T-cell (primary cell): ENCODE measurements around the gene IFIT2. TPM values are rescaled to one million over a fixed set of nuclear protein-coding genes. Genes with fewer than 3 reads are reported as not detected.
"Not testable (repeated sequence)": the region's sequence is repeated elsewhere in the genome, so short reads cannot be mapped to it uniquely, and the experiment has no call there.

ENCODE experiments used
- ATAC-seq, 4 experiments: fragments of 200-7000 bp in 3 of 4; fragments of 150-1000 bp in 1 of 4; cut with Tn5 transposase; replicated peaks in 1 of 4; 1 replicate in 3 of 4; 2 replicates in 1 of 4; pipeline ENCODE4 v1.10.0; 2021; ENCODE audit warnings: moderate library complexity in 3 of 4, mild to moderate bottlenecking in 2 of 4, moderate number of reproducible peaks in 1 of 4
- CTCF ChIA-PET, 2 donors: fragments of 300-600 bp; sonication (Branson Sonifier 250); formaldehyde crosslinking; loops; one replicate each; lab custom pipeline; 2022; ENCODE audit warnings: antibody characterized with exemption in 2 of 2; lab: Charles Lee
- POLR2A ChIA-PET, 2 donors: fragments of 300-600 bp; sonication (Branson Sonifier 250); formaldehyde crosslinking; loops; one replicate each; lab custom pipeline; 2022; ENCODE audit warnings: antibody characterized with exemption in 2 of 2; lab: Charles Lee
- DNase-seq, 35 experiments: peaks; one replicate each; pipeline versions ENCODE4 v3.0.0 to v3.0.0-alpha.2; 2013 to 2023
- H3K27ac ChIP-seq: one replicate; pipeline ENCODE4 v1.5.1; 2013; ENCODE audit warnings: low read length
- H3K27me3 ChIP-seq, 2 experiments: replicated peaks in 1 of 2; 1 replicate in 1 of 2; 2 replicates in 1 of 2; pipeline versions ENCODE4 v1.6.1 to v1.7.0; 2013; ENCODE audit warnings: low read length in 1 of 2, mixed read lengths in 1 of 2; ENCODE audit not compliant: control insufficient read depth in 2 of 2, insufficient read depth in 2 of 2; ENCODE audit errors: extremely low read depth in 1 of 2
- H3K36me3 ChIP-seq, 2 donors: 1 replicate in 1 of 2; 2 replicates in 1 of 2; pipeline versions ENCODE4 v1.6.1 to v1.7.0; 2013; ENCODE audit warnings: low read length in 1 of 2; ENCODE audit not compliant: control insufficient read depth in 2 of 2, insufficient read depth in 1 of 2; ENCODE audit errors: extremely low read depth in 1 of 2
- H3K4me1 ChIP-seq, 2 experiments: 1 replicate in 1 of 2; 2 replicates in 1 of 2; pipeline versions ENCODE4 v1.6.1 to v1.7.0; 2013; ENCODE audit warnings: low read length in 2 of 2, mixed read lengths in 1 of 2; ENCODE audit not compliant: insufficient read depth in 2 of 2, control insufficient read depth in 1 of 2; ENCODE audit errors: extremely low read depth in 1 of 2
- H3K4me3 ChIP-seq, 2 donors: 1 replicate in 1 of 2; 2 replicates in 1 of 2; pipeline versions ENCODE4 v1.5.1 to v1.7.0; 2013; ENCODE audit warnings: mild to moderate bottlenecking in 2 of 2, low read length in 1 of 2, moderate library complexity in 1 of 2; ENCODE audit not compliant: control insufficient read depth in 1 of 2; ENCODE audit errors: extremely low read depth in 1 of 2
- H3K9me3 ChIP-seq: 2 replicates; pipeline ENCODE4 v1.7.0; 2013
- H3K27ac Mint-ChIP-seq, 2 donors: one replicate each; pipeline ENCODE4 v1.8.0; 2020 to 2021; ENCODE audit warnings: mild to moderate bottlenecking in 2 of 2, mixed read lengths in 2 of 2
- H3K27me3 Mint-ChIP-seq, 2 donors: one replicate each; pipeline ENCODE4 v1.8.0; 2021 to 2022; ENCODE audit warnings: mixed read lengths in 2 of 2
- H3K36me3 Mint-ChIP-seq: one replicate; pipeline ENCODE4 v1.8.0; 2021; ENCODE audit warnings: mixed read lengths
- H3K4me1 Mint-ChIP-seq, 3 donors: one replicate each; pipeline ENCODE4 v1.8.0; 2020 to 2022; ENCODE audit warnings: mixed read lengths in 3 of 3, mild to moderate bottlenecking in 1 of 3
- H3K4me3 Mint-ChIP-seq, 3 donors: one replicate each; pipeline ENCODE4 v1.8.0; 2020 to 2022; ENCODE audit warnings: mild to moderate bottlenecking in 3 of 3, mixed read lengths in 3 of 3, moderate library complexity in 3 of 3
- H3K9me3 Mint-ChIP-seq, 3 donors: one replicate each; pipeline ENCODE4 v1.8.0; 2020 to 2022; ENCODE audit warnings: mixed read lengths in 3 of 3
- WGBS: methylation state at CpG from one replicate; pipeline ENCODE4 v1.1.5; 2013; ENCODE audit warnings: missing lambda C conversion rate; ENCODE audit not compliant: insufficient coverage; 5-methylcytosine and 5-hydroxymethylcytosine counted together
- total RNA-seq, 35 experiments: library from RNA in 6 of 35; stranded (reverse) in 6 of 35; fragments of 120-200 nt in 1 of 35; gene quantifications; one replicate each; pipeline versions ENCODE4 v1.2.1 to v1.2.4 and lab custom pipeline; 2013 to 2026

The IFIT2 gene, protein sequence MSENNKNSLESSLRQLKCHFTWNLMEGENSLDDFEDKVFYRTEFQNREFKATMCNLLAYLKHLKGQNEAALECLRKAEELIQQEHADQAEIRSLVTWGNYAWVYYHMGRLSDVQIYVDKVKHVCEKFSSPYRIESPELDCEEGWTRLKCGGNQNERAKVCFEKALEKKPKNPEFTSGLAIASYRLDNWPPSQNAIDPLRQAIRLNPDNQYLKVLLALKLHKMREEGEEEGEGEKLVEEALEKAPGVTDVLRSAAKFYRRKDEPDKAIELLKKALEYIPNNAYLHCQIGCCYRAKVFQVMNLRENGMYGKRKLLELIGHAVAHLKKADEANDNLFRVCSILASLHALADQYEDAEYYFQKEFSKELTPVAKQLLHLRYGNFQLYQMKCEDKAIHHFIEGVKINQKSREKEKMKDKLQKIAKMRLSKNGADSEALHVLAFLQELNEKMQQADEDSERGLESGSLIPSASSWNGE
- total RNA-seq (10 to 100 TPM in 1 of 5 donors, 1 to 10 TPM in 4; 6.4 to 13.9 (median 6.8) TPM), total RNA-seq (lab: John Stamatoyannopoulos, UW) (6.6 to 246 (median 54.8) reads per million in 29 experiments)
- total RNA-seq (2013): 8.4 TPM

DNA sequence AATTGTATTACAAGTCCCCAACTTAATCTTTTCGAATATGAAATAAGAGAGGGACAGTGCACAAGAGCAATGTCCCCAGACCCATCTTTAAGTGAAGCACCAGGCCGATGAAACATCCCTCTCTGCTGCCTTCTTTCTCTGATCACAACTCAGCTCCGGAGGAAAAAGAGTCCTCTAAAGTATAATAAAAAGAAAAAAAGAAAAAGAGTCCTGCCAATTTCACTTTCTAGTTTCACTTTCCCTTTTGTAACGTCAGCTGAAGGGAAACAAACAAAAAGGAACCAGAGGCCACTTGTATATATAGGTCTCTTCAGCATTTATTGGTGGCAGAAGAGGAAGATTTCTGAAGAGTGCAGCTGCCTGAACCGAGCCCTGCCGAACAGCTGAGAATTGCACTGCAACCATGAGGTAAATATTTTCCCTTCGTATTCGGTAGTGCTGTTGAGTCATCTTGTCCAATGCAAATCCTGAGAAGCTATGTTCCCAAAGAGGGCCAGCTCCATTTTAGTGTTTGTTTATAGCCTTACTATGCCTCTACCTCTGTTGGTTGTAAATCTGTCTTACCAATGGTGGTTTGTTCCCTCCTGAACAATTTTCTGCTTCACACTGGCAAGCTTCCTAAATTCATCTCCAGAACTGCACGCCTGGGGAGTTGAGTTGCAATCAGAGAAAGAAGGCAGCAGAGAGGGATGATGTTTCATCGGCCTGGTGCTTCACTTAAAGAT, at the start of gene IFIT2:
IFIT2 (plus strand) TSS at position 326 of the 725 bp plus-strand sequence; CDS start at position 404, 78 bp downstream.
- Histone ChIP-seq H3K4me3 (peak within 1 kb of the TSS; percentile 64 to 83), H3K4me1 (peaks cover 22% of the 10 kb centered on the region in 2 experiments), H3K27ac (peak within 1 kb of the TSS; percentile 90), H3K27me3 (no peaks in the 10 kb centered on the region), H3K9me3 (no peaks in the 10 kb centered on the region), H3K36me3 (peaks cover 6 to 13% of the 10 kb centered on the region in 2 donors)
- H3K36me3 Mint-ChIP-seq: peaks cover 40% of the 10 kb centered on the region
- peaks cover 32 to 54% (median 40%) of the 10 kb centered on the region in 3 donors for H3K4me1 Mint-ChIP-seq
- WGBS: 6% methylated on average over 3 of the region's 10 CpGs
- no peaks in the 10 kb centered on the region for H3K27me3 Mint-ChIP-seq
- peaks cover 12 to 13% (median 13%) of the 10 kb centered on the region in 3 donors for H3K9me3 Mint-ChIP-seq
- ChIA-PET POLR2A (interaction anchor here (0.5 to 2.2 kb wide), 10 partner anchors 13 to 1862 kb away, joined by 3 to 10 read pairs (median 4); partner anchors contain the start of genes IFIT1 (in 1 of the 2) and IFIT3 (in 1 of the 2)), CTCF (interaction anchor here (0.6 to 1.9 kb wide), 12 partner anchors 26 to 1650 kb away, joined by 3 to 15 read pairs (median 4); partner anchors contain the start of genes IFIT1 (in 1 of the 2), IFIT3 (in 1 of the 2), IFIT5 (in 1 of the 2) and LIPA (in 1 of the 2))
- peak within 1 kb of the TSS; percentile 85 to 96 (median 88) for H3K4me3 Mint-ChIP-seq
- DNase-seq: peak in 26 of 35 experiments; percentile 4 to 76 (median 23)
- peak within 1 kb of the TSS; percentile 98 to 99 for H3K27ac Mint-ChIP-seq
- peak; percentile 72 to 79 (median 73) for ATAC-seq

GRCh38 chr10:89252225-89252585, 49.6 kb upstream of the IFIT2 start:
- ChIA-PET POLR2A (interaction anchor here (0.6 to 2.0 kb wide), 6 partner anchors 35 to 602 kb away, joined by 3 to 6 read pairs (median 4); partner anchors contain the start of genes IFIT1 (in 1 of the 2) and IFIT5 (in 1 of the 2)), CTCF (interaction anchor here in 1 of 2 donors (0.6 to 2.4 kb wide), 13 partner anchors 34 to 1995 kb away, joined by 3 to 15 read pairs (median 4); partner anchors contain the start of genes IFIT1, IFIT3 and IFIT5)
- Mint-ChIP-seq H3K36me3 (peaks cover 3% of the 10 kb centered on the region), H3K9me3 (peaks cover 0 to 4% (median 0%) of the 10 kb centered on the region in 3 donors), H3K27ac (peak overlapping the region; percentile 28 to 39), H3K4me3 (peak overlapping the region in 1 of 3 donors; percentile 73), H3K4me1 (peaks cover 23 to 25% (median 23%) of the 10 kb centered on the region in 3 donors), H3K27me3 (no peaks in the 10 kb centered on the region)
- no CpG with 5 or more reads among the region's 2 CpGs for WGBS
- Histone ChIP-seq H3K9me3 (no peaks in the 10 kb centered on the region), H3K27me3 (no peaks in the 10 kb centered on the region), H3K4me3 (peak overlapping the region in 1 of 2 donors; percentile 89), H3K27ac (peak overlapping the region; percentile 71), H3K36me3 (no peaks in the 10 kb centered on the region), H3K4me1 (peaks cover 7 to 14% of the 10 kb centered on the region in 2 experiments)
- ATAC-seq (no peak), DNase-seq (no peak)

GRCh38 chr10:89255091-89255579, 46.7 kb upstream of the IFIT2 start:
- ATAC-seq, H3K4me3 Mint-ChIP-seq, CTCF ChIA-PET, H3K27ac Mint-ChIP-seq, H3K27me3 Mint-ChIP-seq, H3K36me3 Mint-ChIP-seq, H3K9me3 ChIP-seq, DNase-seq, POLR2A ChIA-PET, H3K27ac ChIP-seq, H3K4me3 ChIP-seq, H3K27me3 ChIP-seq, H3K9me3 Mint-ChIP-seq, H3K36me3 ChIP-seq: not testable (repeated sequence)
- H3K4me1 ChIP-seq: peaks cover 7 to 14% of the 10 kb centered on the region in 2 experiments
- H3K4me1 Mint-ChIP-seq: peaks cover 11 to 12% (median 11%) of the 10 kb centered on the region in 3 donors
- no CpG with 5 or more reads among the region's 2 CpGs for WGBS

- H3K9me3 ChIP-seq: no peaks in the 10 kb centered on the region
- Mint-ChIP-seq H3K4me1 (peaks cover 5 to 9% (median 7%) of the 10 kb centered on the region in 3 donors), H3K27me3 (no peaks in the 10 kb centered on the region), H3K9me3 (peaks cover 0 to 4% (median 0%) of the 10 kb centered on the region in 3 donors), H3K4me3 (no peak overlapping the region), H3K27ac (no peak overlapping the region), H3K36me3 (peaks cover 3% of the 10 kb centered on the region)
- no peak for ATAC-seq
- no peaks in the 10 kb centered on the region for H3K27me3 ChIP-seq
- H3K27ac ChIP-seq: no peak overlapping the region
- no peak overlapping the region for H3K4me3 ChIP-seq
- CTCF ChIA-PET: interaction anchor here in 1 of 2 donors (0.5 to 0.9 kb wide), 2 partner anchors 131 to 316 kb away, joined by 3 read pairs; no protein-coding TSS in a partner anchor
- H3K4me1 ChIP-seq: peaks cover 3 to 18% of the 10 kb centered on the region in 2 experiments
- no peaks in the 10 kb centered on the region for H3K36me3 ChIP-seq
- no peak for DNase-seq
- POLR2A ChIA-PET: interaction anchor here in 1 of 2 donors (0.6 kb wide), 1 partner anchor 281 kb away, joined by 4 read pairs; no protein-coding TSS in a partner anchor
These were observed 46.1 kb upstream of the IFIT2 start for GRCh38 chr10:89255793-89256192.

- POLR2A ChIA-PET: interaction anchor here (0.5 to 0.6 kb wide), 2 partner anchors 136 to 281 kb away, joined by 4 to 5 read pairs; partner anchors contain the start of gene IFIT1 (in 1 of the 2)
- peaks cover 0 to 4% (median 3%) of the 10 kb centered on the region in 3 donors for H3K4me1 Mint-ChIP-seq
- no peak overlapping the region for H3K27ac ChIP-seq
- WGBS: 71% methylated on average over 2 of the region's 3 CpGs
- no peaks in the 10 kb centered on the region for H3K27me3 Mint-ChIP-seq
- H3K27ac Mint-ChIP-seq: no peak overlapping the region
- ATAC-seq (no peak), DNase-seq (no peak)
- no peaks in the 10 kb centered on the region for H3K9me3 ChIP-seq
- CTCF ChIA-PET: interaction anchor here in 1 of 2 donors (0.5 to 0.9 kb wide), 2 partner anchors 131 to 316 kb away, joined by 3 read pairs; no protein-coding TSS in a partner anchor
- H3K4me3 ChIP-seq: no peak overlapping the region
- H3K36me3 Mint-ChIP-seq: peaks cover 3% of the 10 kb centered on the region
- no peaks in the 10 kb centered on the region for H3K36me3 ChIP-seq
- H3K9me3 Mint-ChIP-seq: peaks cover 0 to 4% (median 0%) of the 10 kb centered on the region in 3 donors
- peaks cover 0 to 12% of the 10 kb centered on the region in 2 experiments for H3K4me1 ChIP-seq
- H3K27me3 ChIP-seq: no peaks in the 10 kb centered on the region
- no peak overlapping the region for H3K4me3 Mint-ChIP-seq
These were observed 45.5 kb upstream of the IFIT2 start for GRCh38 chr10:89256340-89256739.
